PFSK-1 (cell line): ENCODE measurements around the gene CAMSAP1.

Source experiments
- FOXP2 ChIP-seq: optimal IDR thresholded peaks from 2 replicates; pipeline ENCODE3; 2011; ENCODE audit warnings: borderline replicate concordance, control low read depth, inconsistent platforms; ENCODE audit not compliant: insufficient read depth; ENCODE audit errors: extremely low read length, extremely low read depth
- POLR2AphosphoS5 ChIP-seq: IDR thresholded peaks from 2 replicates; pipeline ENCODE4 v1.6.1; 2012; ENCODE audit warnings: low read depth, mild to moderate bottlenecking, control low read depth, low read length, moderate library complexity
- SIN3A ChIP-seq: IDR thresholded peaks from 2 replicates; pipeline ENCODE4 v1.6.1; 2012; ENCODE audit warnings: mild to moderate bottlenecking, low read length, moderate library complexity, borderline replicate concordance; ENCODE audit not compliant: insufficient read depth
- TAF1 ChIP-seq: IDR thresholded peaks from 2 replicates; pipeline ENCODE4 v1.6.1; 2012; ENCODE audit warnings: low read length, control low read depth, borderline replicate concordance; ENCODE audit not compliant: insufficient read depth
- TF ChIP-seq, protein P1 (sequence below), 2 experiments: IDR thresholded peaks; 2 replicates each; pipeline versions ENCODE4 v1.6.1 to v1.8.0; 2011 to 2012; ENCODE audit warnings: low read depth in 2 of 2, low read length in 2 of 2, control low read depth in 1 of 2, inconsistent platforms in 1 of 2, mild to moderate bottlenecking in 1 of 2, moderate library complexity in 1 of 2; ENCODE audit not compliant: insufficient read depth in 1 of 2

CAMSAP1 gene

DNA sequence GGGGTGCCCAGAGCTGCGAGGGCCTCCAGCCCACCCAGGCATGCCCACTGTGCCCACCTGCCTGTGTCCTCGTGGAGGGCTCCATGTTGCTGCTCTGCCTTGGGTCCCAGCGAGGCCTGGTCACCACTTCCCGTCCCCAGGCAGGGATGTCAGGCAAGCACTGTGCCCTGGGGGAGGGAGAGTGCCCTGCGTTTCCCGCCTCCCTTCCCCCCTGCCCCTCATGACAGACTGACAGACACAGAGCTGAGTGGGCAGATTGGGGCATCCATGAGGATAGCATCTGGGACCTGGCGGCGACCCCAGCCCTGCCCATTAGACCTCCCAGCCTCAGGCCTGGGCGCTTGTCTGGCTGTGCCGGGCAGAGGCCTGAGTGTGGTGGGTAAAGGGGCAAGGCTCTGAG, 148.5 kb downstream of the CAMSAP1 start:
- no peak for TF ChIP-seq FOXP2
- TF ChIP-seq SIN3A = no peak
- TF ChIP-seq, protein P1, sequence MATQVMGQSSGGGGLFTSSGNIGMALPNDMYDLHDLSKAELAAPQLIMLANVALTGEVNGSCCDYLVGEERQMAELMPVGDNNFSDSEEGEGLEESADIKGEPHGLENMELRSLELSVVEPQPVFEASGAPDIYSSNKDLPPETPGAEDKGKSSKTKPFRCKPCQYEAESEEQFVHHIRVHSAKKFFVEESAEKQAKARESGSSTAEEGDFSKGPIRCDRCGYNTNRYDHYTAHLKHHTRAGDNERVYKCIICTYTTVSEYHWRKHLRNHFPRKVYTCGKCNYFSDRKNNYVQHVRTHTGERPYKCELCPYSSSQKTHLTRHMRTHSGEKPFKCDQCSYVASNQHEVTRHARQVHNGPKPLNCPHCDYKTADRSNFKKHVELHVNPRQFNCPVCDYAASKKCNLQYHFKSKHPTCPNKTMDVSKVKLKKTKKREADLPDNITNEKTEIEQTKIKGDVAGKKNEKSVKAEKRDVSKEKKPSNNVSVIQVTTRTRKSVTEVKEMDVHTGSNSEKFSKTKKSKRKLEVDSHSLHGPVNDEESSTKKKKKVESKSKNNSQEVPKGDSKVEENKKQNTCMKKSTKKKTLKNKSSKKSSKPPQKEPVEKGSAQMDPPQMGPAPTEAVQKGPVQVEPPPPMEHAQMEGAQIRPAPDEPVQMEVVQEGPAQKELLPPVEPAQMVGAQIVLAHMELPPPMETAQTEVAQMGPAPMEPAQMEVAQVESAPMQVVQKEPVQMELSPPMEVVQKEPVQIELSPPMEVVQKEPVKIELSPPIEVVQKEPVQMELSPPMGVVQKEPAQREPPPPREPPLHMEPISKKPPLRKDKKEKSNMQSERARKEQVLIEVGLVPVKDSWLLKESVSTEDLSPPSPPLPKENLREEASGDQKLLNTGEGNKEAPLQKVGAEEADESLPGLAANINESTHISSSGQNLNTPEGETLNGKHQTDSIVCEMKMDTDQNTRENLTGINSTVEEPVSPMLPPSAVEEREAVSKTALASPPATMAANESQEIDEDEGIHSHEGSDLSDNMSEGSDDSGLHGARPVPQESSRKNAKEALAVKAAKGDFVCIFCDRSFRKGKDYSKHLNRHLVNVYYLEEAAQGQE (IDR thresholded peaks at IDR 0.05; ENCODE audit: insufficient read depth in 1 of 2, low read depth in 2 of 2, low read length in 2 of 2) = no peak
- TF ChIP-seq TAF1 = no peak
- no peak for TF ChIP-seq POLR2AphosphoS5
